Activated CD4-positive, alpha-beta memory T cell treated with anti-CD3 and anti-CD28 coated beads for 36 hours (primary cell): ENCODE measurements around the gene HLCS. TPM values are rescaled to one million over a fixed set of nuclear protein-coding genes. Genes with fewer than 3 reads are reported as not detected.

Experiments
- CTCF ChIA-PET: fragments of 350-600 bp; sonication (Branson Sonifier 250); formaldehyde crosslinking; loops from one replicate; lab custom pipeline; 2021; ENCODE audit warnings: antibody characterized with exemption, inconsistent platforms; lab: Charles Lee
- POLR2A ChIA-PET: fragments of 350-600 bp; sonication (Branson Sonifier 250); formaldehyde crosslinking; loops from one replicate; lab custom pipeline; 2021; ENCODE audit warnings: antibody characterized with exemption; lab: Charles Lee
- DNase-seq: peaks from one replicate; pipeline ENCODE4 v3.0.0-alpha.2; 2020
- H3K27ac Mint-ChIP-seq: one replicate; pipeline ENCODE4 v1.8.0; 2021; ENCODE audit warnings: mixed read lengths
- H3K27me3 Mint-ChIP-seq: one replicate; pipeline ENCODE4 v1.8.0; 2021; ENCODE audit warnings: mixed read lengths
- H3K36me3 Mint-ChIP-seq: one replicate; pipeline ENCODE4 v1.8.0; 2021; ENCODE audit warnings: mixed read lengths
- H3K4me1 Mint-ChIP-seq: one replicate; pipeline ENCODE4 v1.8.0; 2021; ENCODE audit warnings: low read depth, mixed read lengths
- H3K4me3 Mint-ChIP-seq: one replicate; pipeline ENCODE4 v1.8.0; 2021; ENCODE audit warnings: mild to moderate bottlenecking, mixed read lengths
- H3K9me3 Mint-ChIP-seq: one replicate; pipeline ENCODE4 v1.8.0; 2021; ENCODE audit warnings: mixed read lengths
- intact Hi-C: fragments of 100-400 bp; cut with micrococcal nuclease; formaldehyde crosslinking; loops from one replicate; pipeline ENCODE4 v1.15.1; 2023
- total RNA-seq, 2 experiments: library from RNA; stranded (reverse); gene quantifications; one replicate each; pipeline ENCODE4 v1.2.3, GENCODE V29; 2021

HLCS gene
- total RNA-seq, 2 experiments from 2014 or later: 12.7 to 17.5 TPM

DNA sequence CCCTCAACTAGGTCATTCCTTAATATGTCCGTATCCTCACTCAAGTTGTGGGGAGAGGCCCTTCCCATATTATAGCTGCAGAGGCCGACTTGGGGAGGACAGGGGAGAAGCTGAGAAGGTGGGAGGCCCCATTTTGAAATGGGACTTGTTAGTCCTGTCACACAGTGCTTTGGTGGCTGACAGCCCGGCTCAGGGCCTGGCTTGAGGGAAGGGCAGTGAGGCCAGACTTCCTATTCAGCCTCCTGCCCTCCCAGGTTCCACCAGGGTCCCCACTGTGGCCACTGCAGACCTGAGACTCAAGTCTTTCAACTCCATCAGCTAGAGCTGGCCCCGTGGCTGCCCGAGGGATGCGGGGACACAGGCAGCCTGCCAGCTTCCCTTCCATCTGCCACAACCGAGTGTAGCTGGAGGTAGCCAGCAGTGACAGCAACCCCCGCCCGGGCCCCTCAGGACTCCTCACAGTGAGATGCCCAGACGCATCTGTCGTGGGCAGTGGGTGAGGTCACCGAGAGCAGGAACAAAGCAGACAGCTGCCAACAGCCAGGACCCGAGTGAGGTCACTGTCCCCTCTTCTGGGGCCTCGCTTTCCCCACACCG, 230.6 kb downstream of the HLCS start:
- no peak for DNase-seq
- no peaks in the 10 kb centered on the region for H3K4me1 Mint-ChIP-seq
- no peaks in the 10 kb centered on the region for H3K9me3 Mint-ChIP-seq
- H3K4me3 Mint-ChIP-seq: no peak overlapping the region
- H3K27me3 Mint-ChIP-seq: peaks cover 10% of the 10 kb centered on the region
- CTCF ChIA-PET: no interaction called here
- peaks cover 2% of the 10 kb centered on the region for H3K36me3 Mint-ChIP-seq
- POLR2A ChIA-PET: no interaction called here
- no peak overlapping the region for H3K27ac Mint-ChIP-seq
- intact Hi-C loops: no loop called here

DNA sequence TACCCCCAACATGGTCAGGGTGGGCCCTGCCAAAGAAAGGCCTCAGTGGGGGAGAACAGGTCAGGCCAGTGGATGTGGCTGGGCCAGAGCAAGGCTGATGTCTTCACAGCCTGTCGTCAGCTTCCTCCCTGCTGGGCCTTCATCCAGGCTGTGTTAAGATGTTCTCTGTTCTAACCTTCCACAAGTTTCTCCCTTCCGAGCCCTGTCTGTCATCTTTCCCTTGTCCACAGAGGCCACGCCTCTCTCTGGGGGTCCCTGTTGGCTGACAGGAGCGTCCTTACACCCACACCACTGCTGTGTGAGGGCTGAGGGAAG, 231.3 kb downstream of the HLCS start:
- ChIA-PET CTCF (no interaction called here), POLR2A (no interaction called here)
- Mint-ChIP-seq H3K27ac (no peak overlapping the region), H3K36me3 (peaks cover 2% of the 10 kb centered on the region), H3K4me1 (no peaks in the 10 kb centered on the region), H3K9me3 (no peaks in the 10 kb centered on the region), H3K4me3 (no peak overlapping the region), H3K27me3 (peaks cover 11% of the 10 kb centered on the region)
- intact Hi-C loops: no loop called here
- no peak for DNase-seq

DNA sequence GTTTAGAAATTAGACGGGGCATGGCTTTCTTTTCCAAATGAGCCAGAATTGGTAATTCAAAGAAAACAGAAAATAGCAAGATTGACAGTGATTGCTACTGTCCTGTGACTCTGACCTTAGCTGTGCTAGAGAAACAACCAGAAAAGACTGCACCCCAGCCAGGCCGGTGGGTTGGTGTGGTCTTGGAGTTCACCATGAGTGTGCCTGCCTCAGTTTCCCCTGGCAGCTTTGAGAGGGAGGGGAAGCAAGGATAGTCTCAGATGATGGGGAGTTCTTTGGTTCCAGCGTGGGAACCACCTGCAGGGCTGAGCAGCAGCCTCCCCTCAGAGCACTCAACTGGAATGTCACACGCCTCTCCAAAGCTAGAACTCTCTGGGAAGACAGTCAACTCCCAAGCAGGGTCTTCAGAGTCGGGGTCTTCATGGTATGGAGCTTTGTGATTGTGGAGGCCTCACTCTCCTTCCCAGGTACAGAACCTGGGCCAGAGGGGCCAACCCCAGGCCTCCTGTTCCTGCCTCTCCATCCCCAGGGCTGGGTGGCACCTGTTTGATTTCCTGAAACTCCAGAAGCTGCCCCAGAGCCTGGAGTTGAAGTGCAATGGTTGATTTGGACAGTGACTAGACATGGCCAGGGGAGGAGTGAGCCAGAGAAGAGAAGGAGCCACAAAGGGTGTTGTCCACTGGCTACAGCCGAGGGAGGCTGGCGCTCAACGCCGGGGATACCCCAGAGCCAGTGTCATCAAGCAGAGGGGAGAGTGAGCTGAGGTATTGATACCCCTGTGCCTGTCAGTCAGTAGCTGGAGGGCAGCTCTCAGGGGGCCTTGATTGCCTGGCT, 231.9 kb downstream of the HLCS start:
- Mint-ChIP-seq H3K4me1 (no peaks in the 10 kb centered on the region), H3K27me3 (peaks cover 11% of the 10 kb centered on the region), H3K27ac (no peak overlapping the region), H3K36me3 (peaks cover 2% of the 10 kb centered on the region), H3K4me3 (no peak overlapping the region), H3K9me3 (no peaks in the 10 kb centered on the region)
- ChIA-PET POLR2A (no interaction called here), CTCF (no interaction called here)
- DNase-seq: no peak
- intact Hi-C loops: no loop called here

DNA sequence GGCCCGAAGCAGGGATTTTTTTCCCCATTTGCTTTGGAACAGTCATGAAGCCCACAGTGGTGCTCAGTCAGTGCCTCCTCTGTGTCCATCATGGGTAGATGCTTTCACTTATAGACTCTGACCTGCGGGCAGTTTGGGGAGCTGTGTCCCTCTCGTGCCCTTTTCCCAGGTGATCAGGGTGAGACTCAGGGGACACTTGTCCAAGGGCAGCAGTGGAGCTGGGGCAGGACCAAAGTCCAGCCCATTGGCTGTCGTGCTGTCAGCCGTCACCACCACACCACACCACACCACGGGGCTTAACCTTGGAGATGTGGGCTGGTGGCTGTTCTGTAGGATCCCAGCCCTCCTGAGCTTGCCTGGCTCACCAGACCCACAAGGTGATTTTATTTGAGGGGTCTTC, 232.6 kb downstream of the HLCS start:
- Mint-ChIP-seq H3K27ac (no peak overlapping the region), H3K27me3 (peaks cover 11% of the 10 kb centered on the region), H3K4me1 (no peaks in the 10 kb centered on the region), H3K4me3 (no peak overlapping the region), H3K9me3 (no peaks in the 10 kb centered on the region), H3K36me3 (peaks cover 2% of the 10 kb centered on the region)
- CTCF ChIA-PET: no interaction called here
- POLR2A ChIA-PET: no interaction called here
- intact Hi-C loops: no loop called here
- no peak for DNase-seq

DNA sequence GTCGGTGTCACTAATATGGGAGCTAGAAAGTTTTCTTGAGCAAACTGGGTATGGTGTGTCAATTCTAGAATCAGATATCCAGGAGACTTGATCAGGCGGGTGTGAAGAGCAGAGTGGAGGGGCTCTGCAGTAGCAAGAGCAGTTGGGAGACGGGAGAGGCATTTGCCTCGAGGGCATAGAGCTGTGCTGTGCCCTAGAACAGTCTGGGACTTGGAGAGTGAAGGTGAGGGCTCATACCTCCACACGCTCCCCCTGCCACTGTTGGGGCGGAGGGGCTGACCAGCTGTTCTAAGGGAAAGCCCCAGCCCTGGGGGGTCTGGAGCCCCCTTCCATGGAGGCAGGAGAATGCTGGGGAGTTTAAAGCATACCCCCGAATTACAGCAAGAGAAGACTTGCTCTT, 233.7 kb downstream of the HLCS start:
- H3K27ac Mint-ChIP-seq: no peak overlapping the region
- ChIA-PET CTCF (no interaction called here), POLR2A (no interaction called here)
- H3K4me1 Mint-ChIP-seq: no peaks in the 10 kb centered on the region
- peaks cover 2% of the 10 kb centered on the region for H3K36me3 Mint-ChIP-seq
- peaks cover 11% of the 10 kb centered on the region for H3K27me3 Mint-ChIP-seq
- H3K4me3 Mint-ChIP-seq: no peak overlapping the region
- no peaks in the 10 kb centered on the region for H3K9me3 Mint-ChIP-seq
- no peak for DNase-seq
- intact Hi-C loops: no loop called here

DNA sequence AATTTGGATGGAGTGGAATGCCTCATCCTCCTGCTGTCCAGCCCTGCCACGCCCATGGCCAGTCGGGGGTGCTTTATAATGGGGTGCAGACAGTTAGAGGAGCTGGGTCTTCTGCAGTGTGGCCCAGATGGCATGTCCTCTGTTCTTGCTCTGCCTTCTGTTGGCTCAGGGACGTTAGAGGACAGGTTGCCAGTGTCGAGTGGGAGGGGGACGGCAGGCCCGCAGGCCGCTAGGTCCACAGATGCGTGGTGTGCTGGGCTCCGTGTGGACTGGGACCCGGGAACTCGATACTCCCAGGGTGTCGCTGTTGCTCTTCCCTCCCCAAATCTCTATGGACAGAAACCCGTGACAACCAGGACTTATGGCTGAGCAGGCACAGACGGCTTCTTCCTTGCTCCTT, 234.3 kb downstream of the HLCS start:
- CTCF ChIA-PET: no interaction called here
- POLR2A ChIA-PET: no interaction called here
- Mint-ChIP-seq H3K4me1 (no peaks in the 10 kb centered on the region), H3K9me3 (no peaks in the 10 kb centered on the region), H3K36me3 (peaks cover 2% of the 10 kb centered on the region), H3K27ac (no peak overlapping the region), H3K27me3 (peaks cover 11% of the 10 kb centered on the region), H3K4me3 (no peak overlapping the region)
- DNase-seq: no peak
- intact Hi-C loops: no loop called here

DNA sequence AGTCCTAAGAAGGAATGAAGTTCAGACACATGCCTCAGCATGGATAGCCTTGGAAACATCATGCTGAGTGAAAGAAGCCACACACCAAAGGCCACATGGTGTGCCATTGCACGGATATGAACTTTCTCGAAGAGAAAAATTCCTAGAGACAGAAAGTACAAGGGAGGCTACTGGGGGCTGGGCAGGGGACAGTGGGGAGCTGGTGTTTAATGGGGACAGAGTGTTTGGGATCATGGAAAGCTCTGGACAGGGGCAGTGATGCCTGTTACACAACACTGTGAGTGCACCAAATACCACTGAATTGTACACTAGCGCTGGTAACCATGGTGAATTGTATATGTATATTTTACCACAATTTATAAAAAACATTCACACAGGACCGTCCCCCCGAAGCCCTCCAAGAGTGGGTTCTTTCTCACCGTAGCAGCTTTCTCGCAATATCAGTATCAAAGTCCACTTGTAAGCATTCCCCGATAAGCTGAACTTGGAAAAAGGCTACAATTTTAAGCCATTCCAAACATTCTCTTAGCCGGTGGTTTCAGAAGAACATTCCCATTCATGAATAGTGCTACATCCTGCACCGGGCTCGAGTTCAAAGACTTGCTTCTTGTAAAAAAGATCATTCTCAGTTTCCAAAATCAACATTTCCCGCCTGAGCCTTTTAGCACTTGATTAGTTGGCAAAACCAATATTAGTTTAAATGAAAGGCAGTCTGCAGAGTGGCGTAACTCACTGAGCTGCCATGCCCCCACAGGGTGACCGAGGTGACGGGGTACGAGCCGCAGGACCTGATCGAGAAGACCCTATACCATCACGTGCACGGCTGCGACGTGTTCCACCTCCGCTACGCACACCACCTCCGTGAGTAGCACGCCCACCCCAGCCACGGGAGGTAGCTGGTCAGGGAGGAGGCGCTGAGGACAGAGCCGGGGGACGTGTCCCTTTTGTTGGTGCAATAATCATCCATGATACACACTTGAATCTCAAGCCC, 235.9 kb downstream of the HLCS start:
- peaks cover 2% of the 10 kb centered on the region for H3K36me3 Mint-ChIP-seq
- CTCF ChIA-PET: no interaction called here
- no peak for DNase-seq

DNA sequence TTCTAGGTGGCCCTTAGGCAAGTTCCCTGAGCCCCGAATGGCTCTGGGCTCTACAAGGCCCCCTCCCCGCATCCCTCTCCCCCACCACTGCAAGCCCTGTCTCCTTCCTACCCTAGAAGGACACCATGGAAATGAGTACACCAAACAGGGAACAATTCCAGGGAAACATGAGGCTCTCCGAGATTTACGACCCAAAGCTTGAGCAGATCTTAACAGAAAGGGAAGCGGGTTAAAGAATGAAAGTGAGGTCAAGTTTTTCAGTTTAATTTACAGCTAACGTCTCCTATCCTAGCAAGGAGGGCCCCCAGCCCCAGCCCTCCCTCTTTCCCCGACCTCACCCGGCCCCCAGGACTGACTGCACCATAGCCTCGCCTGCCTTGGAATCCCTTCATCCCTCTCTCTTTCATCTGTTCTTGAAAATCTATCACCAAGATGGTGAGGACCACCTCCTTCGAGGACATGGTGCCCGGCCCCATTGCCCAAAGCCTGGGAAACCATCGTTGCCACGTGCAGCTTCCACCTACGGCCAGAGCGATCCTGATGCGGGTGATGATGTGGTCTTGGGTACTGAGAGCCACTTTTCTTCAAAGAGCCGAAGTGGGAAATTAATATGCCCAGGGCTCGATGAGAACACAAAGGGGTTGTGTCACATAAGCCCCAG, 237.0 kb downstream of the HLCS start:
- ChIA-PET POLR2A (no interaction called here), CTCF (no interaction called here)
- intact Hi-C loops: no loop called here
- H3K36me3 Mint-ChIP-seq: no peaks in the 10 kb centered on the region
- H3K27me3 Mint-ChIP-seq: peaks cover 2% of the 10 kb centered on the region
- H3K4me1 Mint-ChIP-seq: no peaks in the 10 kb centered on the region
- no peak overlapping the region for H3K27ac Mint-ChIP-seq
- DNase-seq: no peak
- H3K4me3 Mint-ChIP-seq: no peak overlapping the region
- no peaks in the 10 kb centered on the region for H3K9me3 Mint-ChIP-seq

More for the DNA sequence above, 235.9 kb downstream of the HLCS start:
- H3K27ac Mint-ChIP-seq: no peak overlapping the region
- H3K4me3 Mint-ChIP-seq: no peak overlapping the region
- H3K27me3 Mint-ChIP-seq: peaks cover 7% of the 10 kb centered on the region
- H3K4me1 Mint-ChIP-seq: no peaks in the 10 kb centered on the region
- intact Hi-C loops: no loop called here
- POLR2A ChIA-PET: no interaction called here
- H3K9me3 Mint-ChIP-seq: no peaks in the 10 kb centered on the region

DNA sequence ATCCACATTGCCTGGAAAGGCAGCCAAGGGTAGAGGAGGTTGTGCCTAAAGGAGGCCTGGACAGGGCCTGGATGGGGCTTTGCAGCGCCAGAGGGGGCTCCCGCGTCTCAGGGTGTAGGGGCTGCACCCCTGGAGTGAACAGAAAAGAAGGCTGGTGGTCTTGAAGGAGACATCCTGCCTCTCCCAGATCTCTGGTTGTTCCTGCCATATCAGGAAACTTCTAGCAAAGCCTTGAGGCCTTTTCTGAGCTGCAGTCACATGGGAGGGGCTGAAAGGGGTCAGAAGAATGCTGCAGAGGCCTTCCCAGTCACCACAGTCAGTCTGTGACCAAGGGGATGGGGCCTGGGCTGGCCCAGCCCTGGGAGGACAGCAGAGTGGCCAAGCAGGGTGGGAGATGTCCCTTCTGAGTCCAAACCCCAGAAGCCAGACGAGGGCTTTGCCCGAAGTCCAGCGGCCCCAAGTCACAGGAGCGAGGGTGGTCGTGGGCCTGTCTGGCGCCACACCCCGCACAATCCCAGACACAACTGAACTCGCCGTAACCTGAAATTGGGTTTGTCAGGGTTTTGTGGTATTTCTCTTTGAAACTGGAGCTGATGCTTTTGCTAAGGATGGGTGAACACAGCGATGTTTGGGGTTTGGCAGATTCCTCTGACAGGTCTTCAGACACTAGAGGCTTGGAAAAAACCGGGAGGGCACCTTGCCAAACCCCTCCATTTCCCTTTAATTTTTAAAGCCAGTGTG, 237.9 kb downstream of the HLCS start:
- no peak for DNase-seq
- Mint-ChIP-seq H3K4me1 (no peaks in the 10 kb centered on the region), H3K27me3 (peaks cover 2% of the 10 kb centered on the region), H3K27ac (no peak overlapping the region), H3K4me3 (no peak overlapping the region), H3K9me3 (no peaks in the 10 kb centered on the region), H3K36me3 (no peaks in the 10 kb centered on the region)
- ChIA-PET CTCF (no interaction called here), POLR2A (no interaction called here)
- intact Hi-C loops: no loop called here

DNA sequence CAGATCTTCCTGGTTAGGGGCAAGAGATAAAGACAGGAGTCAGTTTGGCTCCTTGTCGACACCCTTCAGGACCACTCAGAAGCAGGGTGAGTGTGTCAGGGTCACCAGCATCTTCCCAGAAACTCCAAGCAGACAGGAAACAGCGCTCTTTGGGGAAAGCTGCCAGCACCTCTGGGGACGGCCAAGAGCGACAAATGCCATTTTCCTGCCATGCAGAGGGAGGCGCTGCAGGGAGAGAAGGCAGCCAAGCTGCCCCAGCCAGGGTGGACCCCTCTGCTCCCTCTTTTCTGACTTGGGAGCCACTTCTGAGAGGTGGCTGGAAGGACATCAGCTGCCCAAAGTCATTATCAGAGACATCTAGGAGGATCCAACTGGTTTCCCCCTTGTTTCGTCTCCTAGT, 238.6 kb downstream of the HLCS start:
- H3K4me3 Mint-ChIP-seq: no peak overlapping the region
- no peak for DNase-seq
- no peak overlapping the region for H3K27ac Mint-ChIP-seq
- no peaks in the 10 kb centered on the region for H3K36me3 Mint-ChIP-seq
- H3K9me3 Mint-ChIP-seq: no peaks in the 10 kb centered on the region
- ChIA-PET POLR2A (no interaction called here), CTCF (no interaction called here)
- intact Hi-C loops: no loop called here
- peaks cover 3% of the 10 kb centered on the region for H3K27me3 Mint-ChIP-seq
- no peaks in the 10 kb centered on the region for H3K4me1 Mint-ChIP-seq

DNA sequence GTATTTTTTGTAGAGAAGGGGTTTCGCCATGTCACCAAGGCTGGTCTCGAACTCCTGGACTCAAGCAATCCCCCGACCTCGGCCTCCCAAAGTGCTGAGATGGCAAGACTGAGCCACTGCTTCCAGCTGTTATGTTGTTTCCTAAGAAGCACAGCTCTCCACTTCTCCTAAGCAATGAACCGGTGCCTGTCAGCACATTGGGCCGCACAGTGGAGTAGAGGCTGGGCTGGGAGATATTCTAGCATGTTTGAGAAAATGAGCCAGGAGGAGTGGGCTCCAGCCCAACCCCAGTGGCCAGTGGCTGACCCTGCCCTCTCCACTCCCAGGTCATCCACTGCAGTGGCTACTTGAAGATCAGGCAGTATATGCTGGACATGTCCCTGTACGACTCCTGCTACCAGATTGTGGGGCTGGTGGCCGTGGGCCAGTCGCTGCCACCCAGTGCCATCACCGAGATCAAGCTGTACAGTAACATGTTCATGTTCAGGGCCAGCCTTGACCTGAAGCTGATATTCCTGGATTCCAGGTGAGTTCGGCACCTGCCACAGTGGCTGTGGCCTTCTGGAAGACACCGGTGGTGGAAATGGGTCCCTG, 240.6 kb downstream of the HLCS start:
- H3K4me3 Mint-ChIP-seq: no peak overlapping the region
- POLR2A ChIA-PET: no interaction called here
- no peak for DNase-seq
- CTCF ChIA-PET: interaction anchor here (1.9 kb wide), 1 partner anchor 95 kb away, joined by 6 read pairs; no protein-coding TSS in a partner anchor
- H3K36me3 Mint-ChIP-seq: no peaks in the 10 kb centered on the region
- H3K27me3 Mint-ChIP-seq: peaks cover 8% of the 10 kb centered on the region
- H3K4me1 Mint-ChIP-seq: no peaks in the 10 kb centered on the region
- no peak overlapping the region for H3K27ac Mint-ChIP-seq
- intact Hi-C loops: no loop called here
- H3K9me3 Mint-ChIP-seq: no peaks in the 10 kb centered on the region
